ENCODE measurements around the gene KYAT1. TPM values are rescaled to one million over a fixed set of nuclear protein-coding genes. Genes with fewer than 3 reads are reported as not detected.

The KYAT1 gene
- total RNA-seq, 1 donor from 2014 or later, result 18.9 TPM

DNA sequence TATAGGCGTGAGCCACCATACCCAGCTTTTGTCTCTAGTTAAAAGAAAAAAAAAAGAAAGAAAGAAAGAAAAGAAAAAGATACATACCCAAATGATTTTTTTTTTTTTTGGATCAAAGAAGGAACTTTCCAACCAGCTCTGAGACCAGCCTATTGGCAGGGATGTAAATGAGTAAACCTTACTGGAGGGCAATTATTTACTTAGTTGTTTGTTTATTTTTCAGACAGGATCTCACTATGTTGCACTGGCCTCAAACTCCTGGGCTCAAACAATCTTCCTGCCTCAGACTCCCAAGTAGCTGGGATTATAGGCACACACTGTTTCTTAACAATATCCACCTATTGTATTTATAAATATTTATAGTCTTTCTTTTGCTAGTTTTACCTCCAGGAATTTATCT is 41.2 kb downstream of the KYAT1 start:
- H3K4me3 ChIP-seq (ENCODE audit: low read depth, low read length), result no peak overlapping the region
- TF ChIP-seq, protein P1, sequence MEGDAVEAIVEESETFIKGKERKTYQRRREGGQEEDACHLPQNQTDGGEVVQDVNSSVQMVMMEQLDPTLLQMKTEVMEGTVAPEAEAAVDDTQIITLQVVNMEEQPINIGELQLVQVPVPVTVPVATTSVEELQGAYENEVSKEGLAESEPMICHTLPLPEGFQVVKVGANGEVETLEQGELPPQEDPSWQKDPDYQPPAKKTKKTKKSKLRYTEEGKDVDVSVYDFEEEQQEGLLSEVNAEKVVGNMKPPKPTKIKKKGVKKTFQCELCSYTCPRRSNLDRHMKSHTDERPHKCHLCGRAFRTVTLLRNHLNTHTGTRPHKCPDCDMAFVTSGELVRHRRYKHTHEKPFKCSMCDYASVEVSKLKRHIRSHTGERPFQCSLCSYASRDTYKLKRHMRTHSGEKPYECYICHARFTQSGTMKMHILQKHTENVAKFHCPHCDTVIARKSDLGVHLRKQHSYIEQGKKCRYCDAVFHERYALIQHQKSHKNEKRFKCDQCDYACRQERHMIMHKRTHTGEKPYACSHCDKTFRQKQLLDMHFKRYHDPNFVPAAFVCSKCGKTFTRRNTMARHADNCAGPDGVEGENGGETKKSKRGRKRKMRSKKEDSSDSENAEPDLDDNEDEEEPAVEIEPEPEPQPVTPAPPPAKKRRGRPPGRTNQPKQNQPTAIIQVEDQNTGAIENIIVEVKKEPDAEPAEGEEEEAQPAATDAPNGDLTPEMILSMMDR (conservative IDR thresholded peaks at IDR 0.05; ENCODE audit: low read depth, low read length), result no peak
- DNase-seq (ENCODE audit: low read depth), result no peak

DNA sequence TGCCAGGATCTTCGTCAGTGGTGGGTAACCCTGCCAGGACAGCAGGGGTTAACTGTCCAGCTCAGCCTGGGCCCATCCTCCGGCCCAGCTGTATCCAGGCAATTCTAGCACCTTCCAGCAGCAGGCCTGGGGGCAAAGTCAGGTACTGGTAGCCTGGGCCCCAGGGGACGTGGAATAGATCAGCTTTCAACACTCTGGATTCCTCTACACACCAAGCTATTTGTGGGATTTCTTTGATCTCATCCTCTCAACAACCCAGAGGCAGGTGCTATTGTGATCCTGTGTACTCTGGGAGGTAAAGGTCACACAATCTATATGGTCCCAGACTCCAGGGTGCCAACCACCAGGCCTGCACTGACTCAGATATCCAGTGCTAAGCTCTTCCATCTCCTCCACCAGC is 43.4 kb downstream of the KYAT1 start:
- no peak overlapping the region for H3K4me3 ChIP-seq (ENCODE audit: low read depth, low read length)
- TF ChIP-seq, protein P1 (conservative IDR thresholded peaks at IDR 0.05; ENCODE audit: low read depth, low read length), result no peak
- no peak for DNase-seq (ENCODE audit: low read depth)

- TF ChIP-seq, protein P1 (conservative IDR thresholded peaks at IDR 0.05; ENCODE audit: low read depth, low read length), result no peak
- no peak for DNase-seq (ENCODE audit: low read depth)
Measured at GRCh38 chr9:128836509-128837145, 45.1 kb downstream of the KYAT1 start.

DNA sequence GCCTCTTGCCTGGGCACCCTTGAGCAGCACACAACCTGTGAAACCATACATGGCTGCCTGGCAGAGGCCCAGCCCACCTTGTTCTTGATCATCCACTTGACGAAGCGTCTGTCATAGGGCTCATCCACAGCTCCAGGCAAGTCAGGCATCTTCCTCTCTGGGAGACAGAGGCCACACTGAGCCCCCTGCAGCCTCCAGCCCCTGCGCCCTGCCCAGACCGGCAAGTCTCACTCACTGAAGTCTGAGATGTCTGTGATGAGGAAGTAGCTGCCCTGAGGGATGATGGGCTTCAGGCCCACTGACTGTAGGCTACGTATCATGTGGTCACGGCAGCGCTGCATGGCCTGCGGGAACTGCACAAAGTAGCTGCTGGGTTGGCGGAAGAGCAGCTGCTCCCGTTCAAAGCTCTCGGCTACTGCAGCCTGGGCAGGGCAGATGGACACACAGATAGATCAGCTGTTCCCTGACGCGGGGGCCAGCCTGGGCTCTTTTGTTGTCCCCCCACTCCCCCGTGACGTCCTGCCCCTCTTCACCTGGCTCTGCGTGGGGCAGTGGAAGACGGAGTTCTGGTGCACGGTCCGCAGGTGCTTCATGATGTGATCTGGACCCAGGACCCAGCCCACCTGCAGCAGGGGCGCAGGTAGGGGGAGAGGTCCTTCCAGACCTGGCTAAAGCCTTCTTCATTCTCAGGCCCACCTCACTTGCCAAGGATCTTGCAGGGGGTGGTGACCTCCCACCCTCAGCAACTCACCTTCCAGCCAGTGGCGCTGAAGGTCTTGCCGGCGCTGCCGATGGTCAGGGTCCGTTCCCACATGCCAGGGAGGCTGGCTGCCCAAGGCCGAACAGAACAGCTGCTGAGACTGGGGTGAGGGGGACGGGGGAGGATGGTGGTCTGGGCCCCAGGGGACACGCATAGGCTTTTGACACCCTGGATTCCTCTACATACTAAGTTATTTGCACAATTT is 46.2 kb downstream of the KYAT1 start:
- H3K4me3 ChIP-seq (ENCODE audit: low read depth, low read length), result no peak overlapping the region
- DNase-seq (ENCODE audit: low read depth), result no peak
- TF ChIP-seq, protein P1 (conservative IDR thresholded peaks at IDR 0.05; ENCODE audit: low read depth, low read length), result no peak

More at GRCh38 chr9:128836509-128837145, 45.1 kb downstream of the KYAT1 start:
- H3K4me3 ChIP-seq (ENCODE audit: low read depth, low read length), result no peak overlapping the region

- TF ChIP-seq, protein P1 (conservative IDR thresholded peaks at IDR 0.05; ENCODE audit: low read depth, low read length), result no peak
- no peak for DNase-seq (ENCODE audit: low read depth)
- no peak overlapping the region for H3K4me3 ChIP-seq (ENCODE audit: low read depth, low read length)
Measured at GRCh38 chr9:128833696-128834095, 48.1 kb downstream of the KYAT1 start.

GRCh38 chr9:128829477-128830251 is 52.1 kb downstream of the KYAT1 start, which contains the start of gene SPOUT1:
TSS of gene SPOUT1 (minus strand) at chr9:128829794. CDS start at chr9:128829780, 14 bp downstream.
- TF ChIP-seq, protein P1 (conservative IDR thresholded peaks at IDR 0.05; ENCODE audit: low read depth, low read length), result no peak
- DNase-seq (ENCODE audit: low read depth), result peak; percentile 13
- peak within 1 kb of the TSS; percentile 84 for H3K4me3 ChIP-seq (ENCODE audit: low read depth, low read length)
